Stimulated activated naive CD4-positive, alpha-beta T cell (primary cell): ENCODE measurements around the gene NLGN3.
A peak's percentile ranks its signal among the peaks of the same experiment; 100 is the strongest.
"Not testable (repeated sequence)": the region's sequence is repeated elsewhere in the genome, so short reads cannot be mapped to it uniquely, and the experiment has no call there.

ENCODE experiments used
- DNase-seq, 6 experiments: peaks; one replicate each; lab custom pipeline; 2025; lab: John Stamatoyannopoulos, UW

The NLGN3 gene

DNA sequence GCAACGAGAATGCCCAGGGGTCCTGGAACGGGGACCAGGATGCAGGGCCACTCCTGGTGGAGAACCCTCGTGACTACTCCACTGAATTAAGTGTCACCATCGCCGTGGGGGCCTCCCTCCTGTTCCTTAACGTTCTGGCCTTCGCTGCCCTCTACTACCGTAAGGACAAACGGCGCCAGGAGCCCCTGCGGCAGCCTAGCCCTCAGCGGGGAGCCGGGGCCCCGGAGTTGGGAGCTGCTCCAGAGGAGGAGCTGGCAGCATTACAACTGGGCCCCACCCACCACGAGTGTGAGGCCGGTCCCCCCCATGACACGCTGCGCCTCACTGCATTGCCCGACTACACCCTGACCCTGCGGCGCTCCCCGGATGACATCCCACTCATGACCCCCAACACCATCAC is 24.9 kb downstream of the NLGN3 start:
- no peak for DNase-seq

GRCh38 chrX:71170660-71171059 is 26.0 kb downstream of the NLGN3 start:
- no peak for DNase-seq

- DNase-seq: no peak
Measured at GRCh38 chrX:71171110-71171801, 26.6 kb downstream of the NLGN3 start.

DNA sequence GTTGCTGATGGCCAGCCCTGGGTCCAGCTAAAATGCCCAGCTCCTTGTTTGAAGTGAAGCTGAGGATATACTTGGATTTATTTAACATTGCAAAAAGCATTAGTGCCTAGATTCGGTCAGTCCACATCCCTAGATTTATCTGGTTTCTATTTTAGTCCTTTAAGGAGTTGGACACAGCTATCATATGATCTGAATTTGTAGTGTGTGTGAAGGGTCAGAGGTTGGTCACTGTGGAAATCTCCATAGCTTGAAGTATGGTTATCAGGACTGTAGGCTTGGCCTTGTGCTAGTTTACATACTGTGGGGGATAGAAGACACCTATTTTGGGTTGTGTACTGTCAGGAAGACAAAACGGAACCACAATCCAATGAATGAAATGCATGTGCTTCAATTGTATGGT is 28.8 kb downstream of the NLGN3 start:
- DNase-seq: no peak

GRCh38 chrX:71174795-71175194 is 30.2 kb downstream of the NLGN3 start:
- DNase-seq: no peak

DNA sequence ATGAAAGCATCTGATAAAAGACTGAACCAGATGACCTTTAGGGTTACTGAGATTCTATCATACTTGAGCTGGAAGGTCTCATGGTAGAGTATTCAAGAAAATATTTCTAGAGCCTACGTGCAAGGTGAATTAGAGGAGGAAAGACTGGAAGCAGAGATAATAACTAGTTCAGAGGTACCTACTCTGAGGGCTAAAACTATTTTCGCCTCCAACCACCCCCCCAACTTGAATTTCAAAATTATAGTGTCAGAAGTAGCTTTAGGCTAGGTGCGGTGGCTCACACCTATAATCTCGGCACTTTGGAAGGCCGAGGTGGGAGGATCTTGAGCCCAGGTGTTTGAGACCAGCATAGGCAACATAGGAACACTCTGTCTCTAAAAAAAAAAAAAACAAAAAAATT is 30.9 kb downstream of the NLGN3 start:
- DNase-seq: no peak

GRCh38 chrX:71177327-71177726 is 32.7 kb downstream of the NLGN3 start:
- DNase-seq: no peak

GRCh38 chrX:71178908-71179307 is 34.3 kb downstream of the NLGN3 start:
- DNase-seq: peak in 5 of 6 experiments; percentile 3 to 34 (median 8)

- DNase-seq: not testable (repeated sequence)
Measured at GRCh38 chrX:71180579-71181265, 36.1 kb downstream of the NLGN3 start.

DNA sequence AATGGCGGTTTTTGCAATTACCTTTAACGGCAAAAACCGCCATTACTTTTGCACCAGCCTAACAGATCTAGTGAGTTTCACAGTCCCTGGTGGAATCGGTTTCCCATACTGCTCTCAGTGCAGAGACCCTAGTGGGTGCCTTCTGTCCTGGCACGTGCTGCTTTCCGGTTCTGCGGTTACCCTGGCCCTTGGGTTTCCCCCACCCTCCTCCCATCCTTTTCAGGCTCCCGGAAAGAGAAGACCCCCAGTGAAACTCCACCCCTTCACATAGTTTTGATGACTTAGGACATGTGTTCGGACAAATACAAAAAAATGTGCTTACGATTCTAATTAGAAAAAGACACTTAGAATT is 36.9 kb downstream of the NLGN3 start:
- DNase-seq: peak in 5 of 6 experiments; percentile 31 to 59 (median 43)

GRCh38 chrX:71181910-71182799 is 37.5 kb downstream of the NLGN3 start:
- peak; percentile 53 to 80 (median 78) for DNase-seq

DNA sequence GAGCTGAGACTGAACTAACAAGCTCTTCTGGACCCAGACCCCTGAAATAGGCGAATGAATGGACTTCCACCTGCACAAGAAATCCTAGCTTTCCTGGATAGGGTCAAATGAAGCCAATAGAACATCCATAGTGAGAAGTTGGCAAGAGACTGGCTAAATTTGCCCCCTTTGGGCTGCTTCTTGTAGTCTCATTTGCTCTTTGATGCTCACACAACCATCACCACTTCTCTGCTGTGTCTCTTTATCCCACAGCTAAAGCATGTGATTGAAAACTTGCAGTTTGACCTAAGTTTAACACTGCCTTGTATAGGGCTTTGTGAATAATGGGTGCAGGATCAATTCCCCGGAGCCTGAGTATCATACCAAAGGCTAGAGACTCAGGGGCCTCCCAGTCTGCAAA is 38.2 kb downstream of the NLGN3 start:
- DNase-seq: no peak

DNA sequence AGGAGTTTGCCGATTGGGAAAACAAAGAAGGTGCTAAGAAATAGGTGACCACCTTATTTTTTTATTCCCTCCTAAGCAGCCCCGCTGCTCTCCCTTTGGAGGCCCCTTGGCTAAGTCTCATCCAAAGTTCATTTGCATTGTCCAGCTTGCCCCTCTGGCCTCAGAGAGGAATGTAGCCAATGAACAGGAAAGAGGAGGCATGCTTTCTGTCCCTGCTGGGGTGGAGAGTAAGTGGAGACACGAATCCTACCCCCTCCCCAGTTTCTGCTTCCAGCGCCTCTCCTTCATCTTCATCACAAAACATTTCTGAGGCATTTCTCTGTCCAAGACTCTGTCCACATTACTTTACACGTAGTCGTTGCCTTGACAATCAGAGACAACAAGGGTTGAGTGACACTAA is 38.7 kb downstream of the NLGN3 start:
- DNase-seq: no peak

GRCh38 chrX:71184092-71184491 is 39.5 kb downstream of the NLGN3 start:
- DNase-seq: no peak

GRCh38 chrX:71184803-71185495 is 40.3 kb downstream of the NLGN3 start:
- no peak for DNase-seq

- DNase-seq: no peak
Measured at GRCh38 chrX:71191248-71191647, 46.6 kb downstream of the NLGN3 start.

- DNase-seq: peak in 3 of 6 experiments; percentile 23 to 50 (median 44)
Measured at GRCh38 chrX:71195964-71196649, 51.5 kb downstream of the NLGN3 start.

DNA sequence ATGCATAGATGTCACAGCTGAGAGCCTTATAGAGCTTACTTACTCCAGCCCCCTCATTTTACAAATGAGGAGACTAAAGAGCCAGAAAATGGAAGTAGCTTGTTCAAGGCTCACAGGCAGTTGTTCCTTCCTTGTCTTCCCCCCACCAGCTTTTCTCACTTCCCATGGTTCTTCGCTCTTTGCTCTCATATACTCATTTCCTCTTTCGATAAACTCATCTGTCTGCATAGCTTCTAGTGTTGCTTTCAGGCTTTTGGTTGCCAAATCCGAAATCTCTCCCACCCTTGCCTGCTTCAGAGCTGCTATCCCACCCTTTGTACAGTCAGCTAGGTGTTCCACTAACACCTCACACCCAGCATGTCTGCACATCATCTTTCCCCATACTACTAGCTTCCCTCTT is 53.4 kb downstream of the NLGN3 start:
- peak in 2 of 6 experiments; percentile 8 to 11 for DNase-seq

DNA sequence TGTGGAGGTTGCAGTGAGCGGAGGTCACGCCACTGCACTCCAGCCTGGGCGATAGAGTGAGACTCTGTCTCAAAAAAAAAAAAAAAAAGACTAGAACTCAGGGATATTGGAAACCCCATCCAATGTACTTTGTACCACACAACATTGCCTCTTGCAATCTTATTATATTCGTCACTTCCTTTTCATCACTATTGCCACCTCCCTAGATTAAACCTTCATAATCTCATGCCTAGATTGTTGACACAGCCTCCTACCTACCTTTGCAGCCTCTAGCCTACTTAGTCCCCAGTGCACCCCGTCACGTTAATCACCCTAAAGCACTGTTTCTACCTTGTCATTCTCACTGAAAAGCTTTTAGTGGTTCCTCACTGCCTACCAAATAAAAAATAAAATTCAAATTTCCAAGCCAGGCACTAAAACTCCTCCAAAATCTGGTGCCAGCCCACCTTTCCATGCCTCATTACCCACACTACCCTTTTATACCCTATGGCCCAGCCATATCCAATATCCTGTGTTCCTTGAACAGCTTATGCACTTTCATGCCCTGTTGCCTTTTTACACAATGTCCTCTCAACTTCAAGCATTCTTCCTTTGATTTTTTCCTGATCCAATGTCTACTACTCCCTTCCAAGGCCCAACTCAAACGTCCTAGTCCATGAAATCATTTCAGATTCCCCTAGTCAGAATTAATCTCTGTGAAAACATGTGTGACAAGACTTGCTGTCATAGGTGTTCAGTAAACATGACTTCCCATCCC is 54.8 kb downstream of the NLGN3 start:
- DNase-seq: no peak

DNA sequence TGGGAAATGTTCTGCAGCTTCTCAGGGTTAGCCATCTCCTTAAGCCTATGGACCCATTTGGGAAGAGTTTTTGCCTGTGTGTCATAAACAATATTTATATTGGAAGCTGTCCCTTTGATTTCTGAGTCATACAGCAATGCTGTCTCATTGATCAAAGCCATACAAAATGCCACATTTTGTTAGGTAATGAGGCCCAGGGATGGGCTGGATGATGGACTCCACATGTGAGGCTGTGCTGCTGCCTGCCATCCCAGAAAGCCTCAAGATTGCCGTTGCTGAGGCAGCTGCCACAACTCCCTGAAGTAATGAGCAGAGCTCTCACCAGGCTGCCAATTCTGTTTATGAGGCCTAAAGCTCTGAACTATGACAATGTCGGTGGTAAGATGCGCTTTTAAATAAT is 66.2 kb downstream of the NLGN3 start:
- no peak for DNase-seq

DNA sequence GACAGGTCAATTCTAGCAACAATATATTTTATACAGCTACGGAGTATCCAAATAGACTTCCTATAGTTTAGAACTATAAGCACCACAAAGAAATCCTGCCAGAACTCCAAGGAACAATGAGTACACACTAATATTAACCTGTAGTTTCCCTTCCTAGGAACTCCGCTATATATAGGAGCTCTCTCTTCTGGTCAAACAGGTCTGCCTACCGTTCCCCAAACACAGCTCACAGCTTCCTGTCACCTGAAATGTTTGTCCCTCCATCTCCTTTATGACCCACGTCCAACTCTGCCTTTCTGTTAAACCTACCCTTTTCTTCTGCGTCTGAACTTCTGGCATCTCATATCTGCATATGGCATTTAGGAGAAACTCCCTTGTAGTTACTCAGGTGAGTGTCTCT is 67.9 kb downstream of the NLGN3 start:
- DNase-seq: no peak
